Urinary bladder (tissue), 4 donors: ENCODE data around the gene SPATA6L. TPM values are rescaled to one million over a fixed set of nuclear protein-coding genes. Genes with fewer than 3 reads are reported as not detected.

ENCODE experiments used
- DNase-seq: peaks from one replicate; pipeline ENCODE4 v3.0.0-alpha.2; 2015; ENCODE audit errors: extremely low spot score
- H3K27ac ChIP-seq: one replicate; pipeline ENCODE4 v1.5.1; 2013; ENCODE audit warnings: low read depth, mild to moderate bottlenecking, moderate library complexity
- H3K36me3 ChIP-seq: one replicate; pipeline ENCODE4 v1.6.1; 2013; ENCODE audit warnings: mild to moderate bottlenecking, moderate library complexity; ENCODE audit not compliant: insufficient read depth
- H3K4me1 ChIP-seq: one replicate; pipeline ENCODE4 v1.6.1; 2013; ENCODE audit warnings: mild to moderate bottlenecking, moderate library complexity; ENCODE audit not compliant: insufficient read depth
- H3K4me3 ChIP-seq: one replicate; pipeline ENCODE4 v1.5.1; 2013; ENCODE audit warnings: low read depth, low read length
- WGBS: extraction: QIAGEN DNeasy Blood & Tissue Kit; methylation state at CpG from one replicate; pipeline ENCODE4 v1.1.7; 2013; 5-methylcytosine and 5-hydroxymethylcytosine counted together
- polyA plus RNA-seq: library from polyadenylated mRNA; stranded (reverse); fragments of 200-250 nt; gene quantifications from one replicate; pipeline ENCODE4 v1.2.3, GENCODE V29; 2013
- total RNA-seq: library from RNA; depleted of rRNA; stranded (reverse); fragments of >200 nt; gene quantifications from one replicate; pipeline ENCODE4 v1.2.3, GENCODE V29; 2014
- donor health status: healthy with polysubstance abuse.
- donor health status: healthy.

The SPATA6L gene
- total and polyA plus RNA-seq, 2 donors, result 1.2 to 5.4 TPM

- WGBS, result 75% methylated on average over 2 of the region's 2 CpGs
- no peak overlapping the region for H3K27ac ChIP-seq
- no peak for DNase-seq
- H3K4me3 ChIP-seq, result no peak overlapping the region
- no peaks in the 10 kb centered on the region for H3K36me3 ChIP-seq
- H3K4me1 ChIP-seq, result no peaks in the 10 kb centered on the region
These were observed 85.1 kb downstream of the SPATA6L start for GRCh38 chr9:4581035-4581760.

GRCh38 chr9:4579001-4579400 lies 87.3 kb downstream of the SPATA6L start:
- Histone ChIP-seq H3K4me3 (no peak overlapping the region), H3K4me1 (no peaks in the 10 kb centered on the region), H3K27ac (no peak overlapping the region), H3K36me3 (no peaks in the 10 kb centered on the region)
- 73% methylated on average over 2 of the region's 2 CpGs for WGBS
- DNase-seq, result no peak

- Histone ChIP-seq H3K4me3 (no peak overlapping the region), H3K27ac (no peak overlapping the region), H3K4me1 (no peaks in the 10 kb centered on the region), H3K36me3 (no peaks in the 10 kb centered on the region)
- no peak for DNase-seq
- WGBS, result 81% methylated on average over 8 of the region's 8 CpGs
These were observed 89.8 kb downstream of the SPATA6L start for GRCh38 chr9:4576448-4576847.

GRCh38 chr9:4575997-4576396 lies 90.3 kb downstream of the SPATA6L start:
- Histone ChIP-seq H3K4me3 (no peak overlapping the region), H3K4me1 (no peaks in the 10 kb centered on the region), H3K27ac (no peak overlapping the region), H3K36me3 (no peaks in the 10 kb centered on the region)
- 73% methylated on average over 8 of the region's 8 CpGs for WGBS
- DNase-seq, result no peak

GRCh38 chr9:4574657-4575243 lies 91.5 kb downstream of the SPATA6L start:
- no peak overlapping the region for H3K27ac ChIP-seq
- WGBS, result 93% methylated on average over 7 of the region's 7 CpGs
- no peaks in the 10 kb centered on the region for H3K36me3 ChIP-seq
- no peaks in the 10 kb centered on the region for H3K4me1 ChIP-seq
- no peak for DNase-seq
- H3K4me3 ChIP-seq, result no peak overlapping the region

- no peak for DNase-seq
- Histone ChIP-seq H3K27ac (no peak overlapping the region), H3K4me1 (no peaks in the 10 kb centered on the region), H3K4me3 (no peak overlapping the region), H3K36me3 (no peaks in the 10 kb centered on the region)
- 73% methylated on average over 5 of the region's 5 CpGs for WGBS
These were observed 92.5 kb downstream of the SPATA6L start for GRCh38 chr9:4573634-4574389.

- Histone ChIP-seq H3K36me3 (no peaks in the 10 kb centered on the region), H3K4me1 (no peaks in the 10 kb centered on the region), H3K4me3 (no peak overlapping the region), H3K27ac (no peak overlapping the region)
- WGBS, result 82% methylated on average over 4 of the region's 4 CpGs
- no peak for DNase-seq
These were observed 93.1 kb downstream of the SPATA6L start for GRCh38 chr9:4573176-4573575.

- WGBS, result 75% methylated on average over 5 of the region's 5 CpGs
- no peak overlapping the region for H3K4me3 ChIP-seq
- no peak overlapping the region for H3K27ac ChIP-seq
- DNase-seq, result no peak
- H3K36me3 ChIP-seq, result no peaks in the 10 kb centered on the region
- H3K4me1 ChIP-seq, result no peaks in the 10 kb centered on the region
These were observed 94.0 kb downstream of the SPATA6L start for GRCh38 chr9:4572184-4572826.

- Histone ChIP-seq H3K27ac (no peak overlapping the region), H3K4me1 (no peaks in the 10 kb centered on the region)
These were observed 97.2 kb downstream of the SPATA6L start for GRCh38 chr9:4569101-4569500.

GRCh38 chr9:4567601-4568000 lies 98.7 kb downstream of the SPATA6L start:
- Histone ChIP-seq H3K4me1 (no peaks in the 10 kb centered on the region), H3K36me3 (peaks cover 1% of the 10 kb centered on the region), H3K27ac (no peak overlapping the region), H3K4me3 (no peak overlapping the region)
- 87% methylated on average over 8 of the region's 8 CpGs for WGBS
- no peak for DNase-seq

More at GRCh38 chr9:4569101-4569500, 97.2 kb downstream of the SPATA6L start:
- Histone ChIP-seq H3K36me3 (peaks cover 1% of the 10 kb centered on the region), H3K4me3 (no peak overlapping the region)
- DNase-seq, result no peak

- WGBS, result 77% methylated on average over 2 of the region's 2 CpGs
- Histone ChIP-seq H3K4me1 (no peaks in the 10 kb centered on the region), H3K4me3 (no peak overlapping the region), H3K27ac (no peak overlapping the region), H3K36me3 (peaks cover 1% of the 10 kb centered on the region)
- no peak for DNase-seq
These were observed 99.5 kb downstream of the SPATA6L start for GRCh38 chr9:4566806-4567205.

- no peak for DNase-seq
- H3K36me3 ChIP-seq, result peaks cover 1% of the 10 kb centered on the region
- whole genome bisulfite sequencing, result 89% methylated on average over 2 of the region's 2 CpGs
- no peak overlapping the region for H3K27ac ChIP-seq
- no peaks in the 10 kb centered on the region for H3K4me1 ChIP-seq
- H3K4me3 ChIP-seq, result no peak overlapping the region
These were observed 103.2 kb downstream of the SPATA6L start for GRCh38 chr9:4563105-4563504.

GRCh38 chr9:4559261-4560182 lies 106.8 kb downstream of the SPATA6L start:
- H3K36me3 ChIP-seq, result no peaks in the 10 kb centered on the region
- WGBS, result 50% methylated on average over 8 of the region's 8 CpGs
- peaks cover 2% of the 10 kb centered on the region for H3K4me1 ChIP-seq
- DNase-seq, result no peak
- no peak overlapping the region for H3K4me3 ChIP-seq
- H3K27ac ChIP-seq, result no peak overlapping the region
